Activated CD8-positive, alpha-beta memory T cell treated with anti-CD3 and anti-CD28 coated beads, Interleukin-2, amount 50 U/mL, for 24 hours (primary cell): Measurements from ENCODE around the gene IL17RC.
"Not testable (repeated sequence)": the region's sequence is repeated elsewhere in the genome, so short reads cannot be mapped to it uniquely, and the experiment has no call there.

ENCODE experiments used
- DNase-seq: peaks from one replicate; pipeline ENCODE4 v3.0.0-alpha.2; 2020; ENCODE audit errors: extremely low read depth

Gene IL17RC

GRCh38 chr3:9893739-9894138 lies 23.2 kb upstream of the IL17RC start:
- no peak for DNase-seq

GRCh38 chr3:9895715-9896114 lies 21.2 kb upstream of the IL17RC start:
- not testable (repeated sequence) for DNase-seq

- DNase-seq = not testable (repeated sequence)
These were observed 20.0 kb upstream of the IL17RC start for GRCh38 chr3:9896755-9897407.

GRCh38 chr3:9897408-9898372 lies 19.2 kb upstream of the IL17RC start:
- no peak for DNase-seq

- no peak for DNase-seq
These were observed 18.2 kb upstream of the IL17RC start for GRCh38 chr3:9898467-9899241.

GRCh38 chr3:9899289-9899791 lies 17.6 kb upstream of the IL17RC start:
- no peak for DNase-seq

- DNase-seq = not testable (repeated sequence)
These were observed 15.9 kb upstream of the IL17RC start for GRCh38 chr3:9900965-9901415.

GRCh38 chr3:9901967-9902366 lies 14.9 kb upstream of the IL17RC start:
- DNase-seq = no peak

GRCh38 chr3:9902372-9903237 lies 14.3 kb upstream of the IL17RC start, which contains the start of gene IL17RE:
IL17RE (plus strand) TSS chr3:9902848; CDS start chr3:9902933, 85 bp downstream.
- DNase-seq = no peak

- no peak for DNase-seq
These were observed 13.7 kb upstream of the IL17RC start for GRCh38 chr3:9903238-9903624.

- no peak for DNase-seq
These were observed 13.0 kb upstream of the IL17RC start for GRCh38 chr3:9903904-9904303.

GRCh38 chr3:9906480-9906879 lies 10.4 kb upstream of the IL17RC start:
- no peak for DNase-seq

GRCh38 chr3:9908286-9908685 lies 8.6 kb upstream of the IL17RC start:
- DNase-seq = no peak

GRCh38 chr3:9909221-9910013 lies 7.5 kb upstream of the IL17RC start:
- DNase-seq = no peak

GRCh38 chr3:9911863-9912262 lies 5.0 kb upstream of the IL17RC start:
- no peak for DNase-seq

- no peak for DNase-seq
These were observed 4.5 kb upstream of the IL17RC start for GRCh38 chr3:9912294-9912935.

- DNase-seq = no peak
These were observed 3.3 kb upstream of the IL17RC start for GRCh38 chr3:9913601-9914000.

GRCh38 chr3:9914011-9914410 lies 2.9 kb upstream of the IL17RC start:
- no peak for DNase-seq

- no peak for DNase-seq
These were observed 2.2 kb upstream of the IL17RC start for GRCh38 chr3:9914559-9915253.
